GM13976 (cell line): Measurements from ENCODE around the gene OSBP2.

Experiments used
- DNase-seq: peaks from one replicate; pipeline ENCODE4 v3.0.0; 2012; ENCODE audit warnings: low spot score
- in situ Hi-C: fragments of 300-500 bp; cut with MboI; formaldehyde crosslinking; loops from one replicate; pipeline ENCODE4 v1.12.0; 2022; ENCODE audit warnings: low sequenced_read_pairs, mixed read lengths, inconsistent platforms; ENCODE audit not compliant: unreplicated experiment
- TF ChIP-seq, protein P1 (sequence below): IDR thresholded peaks from 2 replicates; pipeline ENCODE4 v1.5.1; 2012; ENCODE audit warnings: borderline replicate concordance, mild to moderate bottlenecking; ENCODE audit not compliant: insufficient read depth; ENCODE audit errors: extremely low read depth, missing control alignments, control extremely low read depth

OSBP2 gene

DNA sequence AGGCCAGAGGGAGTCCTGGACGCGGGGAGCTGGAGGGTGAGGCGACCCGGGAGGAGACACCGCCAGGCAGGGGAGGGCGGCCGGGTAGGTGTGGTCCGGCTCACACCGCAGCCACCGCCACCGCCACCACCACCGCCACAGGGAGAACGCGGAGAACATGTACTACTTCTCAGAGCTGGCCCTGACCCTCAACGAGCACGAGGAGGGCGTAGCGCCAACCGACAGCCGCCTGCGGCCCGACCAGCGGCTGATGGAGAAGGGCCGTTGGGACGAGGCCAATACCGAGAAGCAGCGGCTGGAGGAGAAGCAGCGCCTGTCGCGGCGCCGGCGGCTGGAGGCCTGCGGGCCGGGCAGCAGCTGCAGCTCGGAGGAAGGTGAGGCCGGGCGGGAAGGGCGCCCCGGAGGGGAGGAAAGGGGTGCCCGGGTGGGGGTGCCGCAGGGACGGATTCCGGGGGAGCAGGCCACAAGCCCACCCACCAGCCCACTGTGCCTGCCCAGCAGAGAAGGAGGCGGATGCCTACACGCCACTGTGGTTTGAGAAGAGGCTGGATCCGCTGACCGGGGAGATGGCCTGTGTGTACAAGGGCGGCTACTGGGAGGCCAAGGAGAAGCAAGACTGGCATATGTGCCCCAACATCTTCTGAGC is 211.1 kb downstream of the OSBP2 start:
- in situ Hi-C loops, result loop anchor here (10.0 to 25.0 kb wide), 2 partner anchors 151 to 269 kb away; partner anchors contain the start of gene SLC35E4
- no peak for DNase-seq
- TF ChIP-seq, protein P1, sequence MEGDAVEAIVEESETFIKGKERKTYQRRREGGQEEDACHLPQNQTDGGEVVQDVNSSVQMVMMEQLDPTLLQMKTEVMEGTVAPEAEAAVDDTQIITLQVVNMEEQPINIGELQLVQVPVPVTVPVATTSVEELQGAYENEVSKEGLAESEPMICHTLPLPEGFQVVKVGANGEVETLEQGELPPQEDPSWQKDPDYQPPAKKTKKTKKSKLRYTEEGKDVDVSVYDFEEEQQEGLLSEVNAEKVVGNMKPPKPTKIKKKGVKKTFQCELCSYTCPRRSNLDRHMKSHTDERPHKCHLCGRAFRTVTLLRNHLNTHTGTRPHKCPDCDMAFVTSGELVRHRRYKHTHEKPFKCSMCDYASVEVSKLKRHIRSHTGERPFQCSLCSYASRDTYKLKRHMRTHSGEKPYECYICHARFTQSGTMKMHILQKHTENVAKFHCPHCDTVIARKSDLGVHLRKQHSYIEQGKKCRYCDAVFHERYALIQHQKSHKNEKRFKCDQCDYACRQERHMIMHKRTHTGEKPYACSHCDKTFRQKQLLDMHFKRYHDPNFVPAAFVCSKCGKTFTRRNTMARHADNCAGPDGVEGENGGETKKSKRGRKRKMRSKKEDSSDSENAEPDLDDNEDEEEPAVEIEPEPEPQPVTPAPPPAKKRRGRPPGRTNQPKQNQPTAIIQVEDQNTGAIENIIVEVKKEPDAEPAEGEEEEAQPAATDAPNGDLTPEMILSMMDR, result no peak

DNA sequence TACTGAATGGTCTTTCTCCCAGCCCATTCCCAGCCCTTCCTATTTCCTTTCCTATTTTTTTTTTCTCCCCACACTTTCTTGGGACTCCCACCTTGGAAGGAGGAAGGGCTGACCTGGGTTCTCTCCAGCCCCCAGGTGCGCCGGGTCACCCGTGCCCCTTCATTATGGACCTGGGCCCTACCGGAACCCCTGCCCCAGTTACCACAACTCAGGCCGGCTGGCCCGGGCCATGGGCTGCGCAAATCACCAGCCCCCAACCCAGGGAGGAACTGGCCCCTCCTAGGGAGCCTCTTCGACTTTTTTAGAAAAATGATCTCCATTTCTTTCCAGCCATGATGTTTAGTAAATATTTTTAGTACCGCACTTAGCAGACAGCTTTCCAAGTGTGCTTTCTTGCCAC is 211.7 kb downstream of the OSBP2 start:
- TF ChIP-seq, protein P1, result no peak
- no peak for DNase-seq
- in situ Hi-C loops, result loop anchor here (10.0 to 25.0 kb wide), 2 partner anchors 152 to 269 kb away; partner anchors contain the start of gene SLC35E4

DNA sequence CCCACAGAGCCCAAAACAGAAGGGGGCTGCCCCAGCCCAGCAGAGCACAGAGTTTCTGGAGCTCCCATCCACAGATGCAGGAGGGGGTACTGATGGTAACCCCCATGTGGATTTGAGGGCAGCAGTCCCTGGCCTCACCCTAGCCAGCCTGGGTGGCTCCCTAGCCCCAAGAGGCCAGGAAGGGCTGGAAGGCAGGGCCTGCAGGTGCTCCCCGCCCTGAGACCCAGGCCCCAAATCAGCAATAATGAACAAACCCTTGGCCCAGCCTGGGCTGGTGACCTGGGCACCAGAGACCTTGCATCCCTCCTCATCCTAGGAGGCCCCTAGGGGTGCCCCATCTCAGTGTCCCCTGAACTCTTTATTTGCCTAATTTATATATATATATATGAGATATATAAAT is 212.3 kb downstream of the OSBP2 start:
- TF ChIP-seq, protein P1, result no peak

DNA sequence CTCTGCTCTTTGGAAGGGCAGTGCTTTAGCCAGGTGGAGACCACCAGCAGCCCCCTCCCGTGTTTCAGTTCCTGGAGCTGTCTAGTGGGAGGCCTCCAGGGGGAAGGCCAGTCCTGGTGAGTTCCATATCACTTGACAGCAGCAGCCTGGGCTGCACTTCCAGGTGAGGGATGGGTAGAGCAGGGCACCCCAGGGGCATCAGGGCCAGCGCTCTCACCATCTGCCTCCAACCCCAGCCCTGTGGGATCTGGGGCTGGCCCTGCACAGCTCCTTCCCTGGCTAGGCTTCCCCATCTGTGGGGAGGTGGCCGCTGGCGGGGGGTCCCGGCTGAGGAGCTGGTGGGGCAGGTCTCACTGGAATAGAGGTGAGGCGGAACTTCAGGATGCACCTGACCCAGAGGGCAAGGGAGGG is 213.4 kb downstream of the OSBP2 start:
- DNase-seq, result no peak
- in situ Hi-C loops, result loop anchor here (10.0 to 25.0 kb wide), 2 partner anchors 153 to 271 kb away; partner anchors contain the start of gene SLC35E4
- TF ChIP-seq, protein P1, result no peak

More for the DNA sequence above, 212.3 kb downstream of the OSBP2 start:
- DNase-seq, result no peak
- in situ Hi-C loops, result loop anchor here (10.0 to 25.0 kb wide), 2 partner anchors 152 to 270 kb away; partner anchors contain the start of gene SLC35E4

DNA sequence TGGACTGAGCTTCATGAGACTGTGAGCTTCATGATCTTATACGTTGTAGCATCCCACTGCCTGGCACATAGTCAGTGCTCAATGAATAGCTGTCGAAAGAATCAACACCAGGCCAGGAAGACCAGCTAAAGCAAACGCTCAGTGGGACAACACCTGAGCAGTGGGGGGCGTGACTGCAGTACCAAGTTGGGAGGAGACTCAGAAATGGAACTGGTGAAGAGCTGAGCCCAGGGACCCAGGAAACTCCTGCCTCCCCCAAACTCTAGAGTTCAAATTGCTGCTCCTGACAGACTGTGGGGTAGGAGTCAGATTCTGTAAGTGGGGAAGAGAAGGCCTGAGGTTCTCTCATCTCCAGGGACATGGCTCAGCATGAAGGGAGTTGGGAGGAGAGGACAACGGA is 214.6 kb downstream of the OSBP2 start:
- DNase-seq, result no peak
- in situ Hi-C loops, result loop anchor here (10.0 to 25.0 kb wide), 2 partner anchors 155 to 272 kb away; partner anchors contain the start of gene SLC35E4
- TF ChIP-seq, protein P1, result no peak

DNA sequence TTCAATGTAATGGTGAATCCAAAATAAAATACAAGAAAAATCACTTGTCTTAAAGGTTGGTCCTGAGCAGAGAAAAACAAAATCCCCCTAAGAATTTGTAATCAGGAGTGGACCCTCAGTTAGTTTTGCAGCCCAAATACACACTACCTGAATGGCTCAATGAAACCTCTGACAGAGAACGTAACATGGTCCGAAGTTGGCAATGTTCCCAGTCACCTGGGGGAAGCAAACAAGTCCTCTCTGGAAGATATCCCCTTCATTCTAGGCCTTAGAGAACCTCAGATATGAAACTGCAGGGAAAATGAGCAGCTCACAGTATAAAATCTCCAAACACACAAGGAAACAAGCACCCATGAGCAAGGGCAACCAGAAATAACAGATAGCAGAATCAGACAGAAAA is 215.7 kb downstream of the OSBP2 start:
- TF ChIP-seq, protein P1, result no peak
- in situ Hi-C loops, result loop anchor here (25.0 kb wide), 1 partner anchor 273 kb away; the partner anchor contains the start of gene SLC35E4
- no peak for DNase-seq
